MCF 10A (cell line): ENCODE data around the gene DEDD2. TPM values are rescaled to one million over a fixed set of nuclear protein-coding genes. Genes with fewer than 3 reads are reported as not detected.

Source experiments
- BruUV-seq: library from RNA; stranded (reverse); fragments of 400-500 nt; replicated peaks from 2 replicates; lab custom pipeline; 2021; lab: Mats Ljungman, UMichigan
- CTCF ChIA-PET: fragments of 300-600 bp; sonication (Branson Sonifier 250); formaldehyde crosslinking; extraction: SDS; loops from one replicate; lab custom pipeline; 2021; ENCODE audit warnings: antibody characterized with exemption, inconsistent platforms; lab: Yijun Ruan, JAX
- POLR2A ChIA-PET: fragments of 300-600, 350-650 bp; sonication (Branson Sonifier 250); formaldehyde crosslinking; extraction: SDS; loops from one replicate; lab custom pipeline; 2020; ENCODE audit warnings: antibody characterized with exemption, inconsistent platforms; lab: Yijun Ruan, JAX
- DNase-seq: peaks from one replicate; pipeline ENCODE4 v3.0.0-alpha.2; 2018; ENCODE audit not compliant: unreplicated experiment
- H3K27ac Mint-ChIP-seq: one replicate; pipeline ENCODE4 v1.8.0; 2022; ENCODE audit warnings: mild to moderate bottlenecking, low read depth, mixed read lengths; ENCODE audit not compliant: unreplicated experiment
- H3K27me3 Mint-ChIP-seq: one replicate; pipeline ENCODE4 v1.8.0; 2022; ENCODE audit warnings: mixed read lengths; ENCODE audit not compliant: insufficient read depth, unreplicated experiment
- H3K36me3 Mint-ChIP-seq: one replicate; pipeline ENCODE4 v1.8.0; 2022; ENCODE audit warnings: mild to moderate bottlenecking, moderate library complexity, mixed read lengths; ENCODE audit not compliant: insufficient read depth, unreplicated experiment
- H3K4me1 Mint-ChIP-seq: one replicate; pipeline ENCODE4 v1.8.0; 2022; ENCODE audit warnings: mixed read lengths; ENCODE audit not compliant: insufficient read depth, unreplicated experiment
- H3K4me3 Mint-ChIP-seq: one replicate; pipeline ENCODE4 v1.8.0; 2022; ENCODE audit warnings: mild to moderate bottlenecking, moderate library complexity, mixed read lengths; ENCODE audit not compliant: unreplicated experiment
- H3K9me3 Mint-ChIP-seq: one replicate; pipeline ENCODE4 v1.8.0; 2022; ENCODE audit warnings: mixed read lengths; ENCODE audit not compliant: unreplicated experiment
- intact Hi-C: fragments of 100-400 bp; cut with micrococcal nuclease; formaldehyde crosslinking; loops from 2 replicates; pipeline ENCODE4 v1.14.1; 2022
- total RNA-seq: library from RNA; stranded (reverse); gene quantifications from 2 replicates; pipeline ENCODE4 v1.2.3, GENCODE V29; 2022
- TF ChIP-seq, protein P1 (sequence below): fragments of 200-600 bp; IDR thresholded peaks from one replicate; pipeline ENCODE4 v1.8.0; 2022; ENCODE audit warnings: antibody characterized with exemption, mild to moderate bottlenecking; ENCODE audit not compliant: unreplicated experiment

Gene DEDD2
- total RNA-seq, 1 experiment from 2014 or later = 28.5 TPM

DNA sequence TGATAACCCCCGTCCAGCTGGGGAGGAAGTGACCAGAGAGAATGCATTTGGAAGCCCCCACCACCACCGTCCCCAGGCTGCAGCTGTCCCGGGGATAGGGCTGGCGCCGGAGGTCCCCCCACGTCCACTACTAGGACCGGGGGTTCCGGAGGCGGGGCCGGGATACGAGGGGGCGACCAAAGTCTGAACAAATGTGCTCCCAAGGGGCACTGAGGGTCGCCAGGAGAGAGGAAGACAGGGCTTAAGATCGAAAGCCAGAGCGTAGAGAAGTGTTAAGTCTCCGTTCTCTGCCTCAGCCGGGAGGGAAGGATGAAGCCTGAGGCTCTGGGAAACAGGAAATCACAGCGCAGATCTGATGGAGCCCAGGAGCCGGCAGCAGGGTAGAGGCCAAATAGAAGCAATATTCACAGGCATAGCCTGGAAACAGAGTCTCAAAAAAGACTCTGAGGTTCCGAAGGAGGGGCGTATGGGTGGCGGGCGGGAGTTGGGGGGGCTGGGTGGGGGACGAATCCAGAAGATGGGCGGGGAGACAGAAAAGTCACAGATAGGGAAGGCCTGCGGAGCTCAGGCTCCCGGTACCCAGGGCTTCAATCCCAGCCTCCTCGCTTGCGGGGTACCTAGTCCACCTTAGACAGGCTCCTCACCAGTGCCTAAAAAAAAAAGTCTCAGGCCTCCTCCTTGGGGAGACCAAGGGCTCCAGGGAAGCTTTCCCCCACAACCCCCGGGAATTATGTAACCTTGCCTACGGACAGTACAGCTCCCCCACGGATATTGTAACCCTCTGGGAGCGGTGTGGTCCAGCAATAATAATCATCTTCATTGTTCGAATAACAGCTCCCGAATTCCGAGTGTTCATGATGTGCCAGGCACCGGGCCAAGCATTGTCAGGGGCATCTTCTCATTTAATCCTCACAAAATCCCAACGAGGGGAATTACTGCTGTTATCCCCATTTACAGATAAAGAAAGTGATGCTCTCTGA lies 38.6 kb upstream of the DEDD2 start:
- intact Hi-C loops = loop anchor here (2.0 kb wide), 1 partner anchor 13 kb away; the partner anchor contains the start of gene CIC
- no TSS peak for BruUV-seq
- POLR2A ChIA-PET = interaction anchor here (1.0 to 2.0 kb wide), 6 partner anchors 9 to 46 kb away, joined by 3 to 22 read pairs (median 10); partner anchors contain the start of genes CIC, GSK3A and PAFAH1B3
- DNase-seq = peak; percentile 60
- H3K9me3 Mint-ChIP-seq = no peaks in the 10 kb centered on the region
- CTCF ChIA-PET = interaction anchor here (0.6 to 1.9 kb wide), 4 partner anchors 10 to 39 kb away, joined by 3 to 13 read pairs (median 4); no protein-coding TSS in a partner anchor
- H3K27ac Mint-ChIP-seq = peak overlapping the region; percentile 35
- H3K27me3 Mint-ChIP-seq = no peaks in the 10 kb centered on the region
- TF ChIP-seq, protein P1, sequence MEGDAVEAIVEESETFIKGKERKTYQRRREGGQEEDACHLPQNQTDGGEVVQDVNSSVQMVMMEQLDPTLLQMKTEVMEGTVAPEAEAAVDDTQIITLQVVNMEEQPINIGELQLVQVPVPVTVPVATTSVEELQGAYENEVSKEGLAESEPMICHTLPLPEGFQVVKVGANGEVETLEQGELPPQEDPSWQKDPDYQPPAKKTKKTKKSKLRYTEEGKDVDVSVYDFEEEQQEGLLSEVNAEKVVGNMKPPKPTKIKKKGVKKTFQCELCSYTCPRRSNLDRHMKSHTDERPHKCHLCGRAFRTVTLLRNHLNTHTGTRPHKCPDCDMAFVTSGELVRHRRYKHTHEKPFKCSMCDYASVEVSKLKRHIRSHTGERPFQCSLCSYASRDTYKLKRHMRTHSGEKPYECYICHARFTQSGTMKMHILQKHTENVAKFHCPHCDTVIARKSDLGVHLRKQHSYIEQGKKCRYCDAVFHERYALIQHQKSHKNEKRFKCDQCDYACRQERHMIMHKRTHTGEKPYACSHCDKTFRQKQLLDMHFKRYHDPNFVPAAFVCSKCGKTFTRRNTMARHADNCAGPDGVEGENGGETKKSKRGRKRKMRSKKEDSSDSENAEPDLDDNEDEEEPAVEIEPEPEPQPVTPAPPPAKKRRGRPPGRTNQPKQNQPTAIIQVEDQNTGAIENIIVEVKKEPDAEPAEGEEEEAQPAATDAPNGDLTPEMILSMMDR = no peak
- no peaks in the 10 kb centered on the region for H3K36me3 Mint-ChIP-seq
- H3K4me1 Mint-ChIP-seq = peaks cover 22% of the 10 kb centered on the region
- peak overlapping the region; percentile 85 for H3K4me3 Mint-ChIP-seq

- POLR2A ChIA-PET = interaction anchor here (1.0 to 2.0 kb wide), 6 partner anchors 8 to 47 kb away, joined by 3 to 22 read pairs (median 10); partner anchors contain the start of genes CIC, GSK3A and PAFAH1B3
- Mint-ChIP-seq H3K9me3 (no peaks in the 10 kb centered on the region), H3K27ac (peak within 1 kb of the TSS; percentile 35)
These were observed 37.6 kb upstream of the DEDD2 start, which contains the start of gene ERF for GRCh38 chr19:42254850-42255765. ERF (minus strand) TSS chr19:42255128; CDS start chr19:42254999, 129 bp downstream.

GRCh38 chr19:42254089-42254849 lies 36.8 kb upstream of the DEDD2 start:
- Mint-ChIP-seq H3K9me3 (no peaks in the 10 kb centered on the region), H3K36me3 (no peaks in the 10 kb centered on the region), H3K4me3 (peak overlapping the region; percentile 85), H3K27ac (peak overlapping the region; percentile 35), H3K27me3 (no peaks in the 10 kb centered on the region), H3K4me1 (peaks cover 22% of the 10 kb centered on the region)
- peak; percentile 73 for DNase-seq
- intact Hi-C loops = loop anchor here (2.0 kb wide), 1 partner anchor 15 kb away; the partner anchor contains the start of gene CIC
- ChIA-PET POLR2A (interaction anchor here (0.6 to 1.8 kb wide), 2 partner anchors 22 to 25 kb away, joined by 3 to 9 read pairs; no protein-coding TSS in a partner anchor), CTCF (no interaction called here)
- TSS peak; percentile 72 for BruUV-seq
- TF ChIP-seq, protein P1 = no peak

More at GRCh38 chr19:42254850-42255765, 37.6 kb upstream of the DEDD2 start, which contains the start of gene ERF:
- peaks cover 22% of the 10 kb centered on the region for H3K4me1 Mint-ChIP-seq
- H3K4me3 Mint-ChIP-seq = peak within 1 kb of the TSS; percentile 85
- CTCF ChIA-PET = interaction anchor here (0.7 to 1.9 kb wide), 3 partner anchors 16 to 40 kb away, joined by 3 to 13 read pairs (median 3); no protein-coding TSS in a partner anchor
- DNase-seq = peak; percentile 94
- no TSS peak for BruUV-seq
- no peaks in the 10 kb centered on the region for H3K36me3 Mint-ChIP-seq
- intact Hi-C loops = loop anchor here (2.0 kb wide), 1 partner anchor 14 kb away; the partner anchor contains the start of gene CIC
- TF ChIP-seq, protein P1 = no peak
- no peaks in the 10 kb centered on the region for H3K27me3 Mint-ChIP-seq
